ENCODE data around the gene TRIM42. TPM values are rescaled to one million over a fixed set of nuclear protein-coding genes. Genes with fewer than 3 reads are reported as not detected.

Gene TRIM42
- total RNA-seq, 1 experiment from 2014 or later, result not detected

DNA sequence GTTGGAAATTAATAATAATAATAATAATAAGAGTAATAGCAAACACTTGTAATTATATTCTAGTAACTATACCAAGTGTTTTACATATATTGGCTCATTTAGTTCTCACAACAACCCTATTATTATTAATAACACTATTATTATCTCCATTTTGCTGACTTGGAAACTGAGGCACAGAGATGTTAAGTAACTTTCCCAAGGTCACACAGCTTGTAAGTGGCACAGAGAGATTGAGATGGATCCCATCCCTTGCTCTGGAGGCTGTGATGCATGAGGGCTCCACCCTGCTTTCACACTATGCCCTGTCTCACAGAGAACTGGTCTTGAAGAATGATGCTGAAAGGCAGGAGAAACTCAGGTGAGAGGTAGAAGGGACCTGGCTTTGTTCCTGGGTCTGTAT is 31.9 kb downstream of the TRIM42 start:
- H3K9me3 ChIP-seq, result peaks cover 31% of the 10 kb centered on the region
- intact Hi-C loops (cut with micrococcal nuclease; ENCODE audit: unreplicated experiment), result no loop called here
- ChIA-PET CTCF (no interaction called here), POLR2A (no interaction called here)
- no peak for DNase-seq
- H3K4me3 ChIP-seq (ENCODE audit: low read depth, low read length), result no peak overlapping the region
- no peak for TF ChIP-seq CTCF (IDR thresholded peaks at IDR 0.05; ENCODE audit: insufficient read depth in 1 of 2, low read depth in 1 of 2, low read length in 1 of 2, severe bottlenecking in 1 of 2, unreplicated experiment in 1 of 2)
- H3K9me3 Mint-ChIP-seq (ENCODE audit: unreplicated experiment), result peaks cover 29% of the 10 kb centered on the region
- H3K36me3 ChIP-seq (ENCODE audit: control insufficient read depth, insufficient read depth, low read length), result no peaks in the 10 kb centered on the region
- no TSS peak for BruUV-seq (replicated peaks)
- H3K27me3 ChIP-seq (replicated peaks; ENCODE audit: control insufficient read depth, insufficient read depth, low read length), result no peaks in the 10 kb centered on the region
- no peak overlapping the region for H3K27ac Mint-ChIP-seq (ENCODE audit: unreplicated experiment)
- no peaks in the 10 kb centered on the region for H3K27me3 Mint-ChIP-seq (ENCODE audit: insufficient read depth, unreplicated experiment)
- H3K4me1 Mint-ChIP-seq (ENCODE audit: low read depth, unreplicated experiment), result peaks cover 25% of the 10 kb centered on the region
- H3K4me3 Mint-ChIP-seq (ENCODE audit: unreplicated experiment), result no peak overlapping the region
- peaks cover 34% of the 10 kb centered on the region for H3K4me1 ChIP-seq
- no peaks in the 10 kb centered on the region for H3K36me3 Mint-ChIP-seq (ENCODE audit: insufficient read depth, unreplicated experiment)

GRCh38 chr3:140710711-140711389 is 33.0 kb downstream of the TRIM42 start:
- Histone ChIP-seq H3K27me3 (replicated peaks; ENCODE audit: control insufficient read depth, insufficient read depth, low read length) (no peaks in the 10 kb centered on the region), H3K4me3 (ENCODE audit: low read depth, low read length) (no peak overlapping the region), H3K4me1 (peaks cover 38% of the 10 kb centered on the region), H3K9me3 (peaks cover 26% of the 10 kb centered on the region), H3K36me3 (ENCODE audit: control insufficient read depth, insufficient read depth, low read length) (no peaks in the 10 kb centered on the region)
- peak overlapping the region; percentile 91 for H3K27ac Mint-ChIP-seq (ENCODE audit: unreplicated experiment)
- peaks cover 23% of the 10 kb centered on the region for H3K9me3 Mint-ChIP-seq (ENCODE audit: unreplicated experiment)
- H3K27me3 Mint-ChIP-seq (ENCODE audit: insufficient read depth, unreplicated experiment), result no peaks in the 10 kb centered on the region
- TF ChIP-seq CTCF (IDR thresholded peaks at IDR 0.05; ENCODE audit: insufficient read depth in 1 of 2, low read depth in 1 of 2, low read length in 1 of 2, severe bottlenecking in 1 of 2, unreplicated experiment in 1 of 2), result no peak
- no peak overlapping the region for H3K4me3 Mint-ChIP-seq (ENCODE audit: unreplicated experiment)
- H3K4me1 Mint-ChIP-seq (ENCODE audit: low read depth, unreplicated experiment), result peaks cover 32% of the 10 kb centered on the region
- POLR2A ChIA-PET, result no interaction called here
- DNase-seq, result no peak
- intact Hi-C loops (cut with micrococcal nuclease; ENCODE audit: unreplicated experiment), result loop anchor here (1.0 kb wide), 1 partner anchor 11 kb away; no protein-coding TSS in a partner anchor
- CTCF ChIA-PET, result no interaction called here
- H3K36me3 Mint-ChIP-seq (ENCODE audit: insufficient read depth, unreplicated experiment), result no peaks in the 10 kb centered on the region
- no TSS peak for BruUV-seq (replicated peaks)

- Mint-ChIP-seq H3K4me1 (ENCODE audit: low read depth, unreplicated experiment) (peaks cover 32% of the 10 kb centered on the region), H3K27ac (ENCODE audit: unreplicated experiment) (peak overlapping the region; percentile 91), H3K27me3 (ENCODE audit: insufficient read depth, unreplicated experiment) (no peaks in the 10 kb centered on the region), H3K36me3 (ENCODE audit: insufficient read depth, unreplicated experiment) (no peaks in the 10 kb centered on the region), H3K9me3 (ENCODE audit: unreplicated experiment) (peaks cover 16% of the 10 kb centered on the region), H3K4me3 (ENCODE audit: unreplicated experiment) (no peak overlapping the region)
- peaks cover 38% of the 10 kb centered on the region for H3K4me1 ChIP-seq
- no peaks in the 10 kb centered on the region for H3K27me3 ChIP-seq (replicated peaks; ENCODE audit: control insufficient read depth, insufficient read depth, low read length)
- BruUV-seq (replicated peaks), result no TSS peak
- peaks cover 25% of the 10 kb centered on the region for H3K9me3 ChIP-seq
- POLR2A ChIA-PET, result interaction anchor here (0.6 kb wide), 2 partner anchors 55 to 1848 kb away, joined by 3 read pairs; no protein-coding TSS in a partner anchor
- TF ChIP-seq CTCF (IDR thresholded peaks at IDR 0.05; ENCODE audit: insufficient read depth in 1 of 2, low read depth in 1 of 2, low read length in 1 of 2, severe bottlenecking in 1 of 2, unreplicated experiment in 1 of 2), result no peak
- CTCF ChIA-PET, result no interaction called here
- intact Hi-C loops (cut with micrococcal nuclease; ENCODE audit: unreplicated experiment), result loop anchor here (1.0 kb wide), 1 partner anchor 11 kb away; no protein-coding TSS in a partner anchor
- H3K4me3 ChIP-seq (ENCODE audit: low read depth, low read length), result no peak overlapping the region
- DNase-seq, result peak; percentile 65 to 80
- H3K36me3 ChIP-seq (ENCODE audit: control insufficient read depth, insufficient read depth, low read length), result no peaks in the 10 kb centered on the region
Observed at GRCh38 chr3:140711390-140712035, 33.6 kb downstream of the TRIM42 start.
